Activated CD4-positive, alpha-beta T cell treated with anti-CD3 and anti-CD28 coated beads, Interleukin-2, amount 10 ng/mL, durations not matched to agents 7 days and 5 days (primary cell): ENCODE results near the gene SLC25A52. TPM values are rescaled to one million over a fixed set of nuclear protein-coding genes. Genes with fewer than 3 reads are reported as not detected.

Source experiments
- CTCF ChIA-PET: fragments of 350-600 bp; sonication (Branson Sonifier 250); formaldehyde crosslinking; loops from one replicate; lab custom pipeline; 2021; ENCODE audit warnings: antibody characterized with exemption; lab: Charles Lee
- POLR2A ChIA-PET: fragments of 350-600 bp; sonication (Branson Sonifier 250); formaldehyde crosslinking; loops from one replicate; lab custom pipeline; 2021; ENCODE audit warnings: antibody characterized with exemption; lab: Charles Lee
- DNase-seq: peaks from one replicate; pipeline ENCODE4 v3.0.0-alpha.2; 2020
- H3K27ac Mint-ChIP-seq: one replicate; pipeline ENCODE4 v1.8.0; 2021; ENCODE audit warnings: mild to moderate bottlenecking, moderate library complexity, mixed read lengths
- H3K27me3 Mint-ChIP-seq: one replicate; pipeline ENCODE4 v1.8.0; 2021; ENCODE audit warnings: mixed read lengths
- H3K36me3 Mint-ChIP-seq: one replicate; pipeline ENCODE4 v1.8.0; 2021; ENCODE audit warnings: low read depth, mixed read lengths
- H3K4me1 Mint-ChIP-seq: one replicate; pipeline ENCODE4 v1.8.0; 2021; ENCODE audit warnings: mixed read lengths
- H3K4me3 Mint-ChIP-seq: one replicate; pipeline ENCODE4 v1.8.0; 2021; ENCODE audit warnings: mild to moderate bottlenecking, moderate library complexity, mixed read lengths
- H3K9me3 Mint-ChIP-seq: one replicate; pipeline ENCODE4 v1.8.0; 2021; ENCODE audit warnings: mixed read lengths
- total RNA-seq, 2 experiments: library from RNA; stranded (reverse); gene quantifications; one replicate each; pipeline ENCODE4 v1.2.3, GENCODE V29; 2021

SLC25A52 gene
- total RNA-seq, 2 experiments from 2014 or later = not detected

DNA sequence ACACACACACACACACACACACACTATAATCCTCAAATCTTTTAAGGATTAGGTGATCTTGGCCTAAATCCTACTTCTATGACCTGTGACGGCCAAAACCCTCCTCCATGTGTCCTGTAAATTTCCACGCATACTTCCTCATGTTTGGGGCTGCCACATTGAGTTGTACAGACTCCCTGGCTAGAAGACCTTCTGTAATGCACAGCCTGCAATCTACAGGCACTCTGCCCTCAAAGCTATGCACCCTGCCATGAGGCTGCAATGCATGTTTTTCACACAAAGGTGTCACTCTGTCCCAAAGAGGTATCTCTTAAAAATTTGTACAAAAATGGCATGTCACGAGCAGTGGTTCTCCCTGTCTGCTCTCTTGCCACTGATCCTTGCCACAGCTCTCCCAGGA lies 49.9 kb downstream of the SLC25A52 start:
- Mint-ChIP-seq H3K27ac (no peak overlapping the region), H3K36me3 (no peaks in the 10 kb centered on the region), H3K9me3 (no peaks in the 10 kb centered on the region), H3K4me1 (no peaks in the 10 kb centered on the region), H3K27me3 (peaks cover 3% of the 10 kb centered on the region), H3K4me3 (no peak overlapping the region)
- DNase-seq = no peak
- CTCF ChIA-PET = no interaction called here
- POLR2A ChIA-PET = no interaction called here

Other genes starting within 250 kb of the SLC25A52 start
- not detected for gene TTR, start 169.0 kb downstream of the SLC25A52 start, total RNA-seq
- gene B4GALT6, start 76.3 kb downstream of the SLC25A52 start, total RNA-seq = 1 to 10 TPM; 1.1 to 2.0 TPM
- gene TRAPPC8, start 182.2 kb upstream of the SLC25A52 start, total RNA-seq = 10 to 100 TPM; 38.7 to 45.9 TPM